ENCODE results near the gene COL1A1. TPM values are rescaled to one million over a fixed set of nuclear protein-coding genes. Genes with fewer than 3 reads are reported as not detected.

The COL1A1 gene
- total RNA-seq, 1 experiment from 2014 or later: 431 TPM

DNA sequence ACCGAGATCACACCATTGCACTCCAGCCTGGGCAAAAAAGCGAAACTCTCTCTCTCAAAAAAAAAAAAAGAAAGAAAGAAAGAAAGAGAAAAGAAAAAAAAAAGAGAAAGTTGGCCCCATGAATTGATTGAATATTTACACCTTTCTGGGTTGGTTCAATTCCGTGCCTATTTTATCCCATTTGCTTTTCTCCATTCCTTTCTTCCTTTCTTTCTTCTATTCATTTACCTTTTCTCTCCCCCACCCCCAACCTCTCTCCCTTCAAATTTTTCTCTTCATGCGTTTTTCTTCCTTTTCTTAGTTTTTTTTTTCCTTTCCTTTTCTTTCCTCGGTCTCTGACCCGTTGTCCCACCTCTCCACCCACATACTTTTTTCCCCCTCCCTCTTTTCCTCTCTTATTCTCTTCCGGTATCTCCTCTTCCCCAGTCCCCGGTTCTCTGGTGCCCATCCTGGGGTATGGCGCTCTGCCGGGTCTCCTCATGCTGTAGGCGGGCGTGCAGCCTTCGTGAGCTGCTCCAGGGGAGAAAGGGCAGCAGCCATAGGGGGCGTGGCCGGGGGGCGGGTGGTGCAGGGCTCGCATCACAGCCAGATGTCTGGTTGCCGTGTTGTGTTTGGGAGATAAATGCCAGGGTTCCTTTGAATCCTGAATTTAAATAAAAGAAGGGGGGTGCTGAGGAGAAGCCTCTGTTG is 5.3 kb upstream of the COL1A1 start:
- Histone ChIP-seq H3K36me3 (no peaks in the 10 kb centered on the region), H3K4me3 (peak overlapping the region; percentile 27; the same call in 1 of the 2 replicates), H3K27me3 (no peaks in the 10 kb centered on the region), H3K9me3 (no peaks in the 10 kb centered on the region)
- peak; percentile 86 for DNase-seq

GRCh38 chr17:50205963-50206505 is 4.6 kb upstream of the COL1A1 start:
- no peak for DNase-seq
- Histone ChIP-seq H3K27me3 (no peaks in the 10 kb centered on the region), H3K4me3 (no peak overlapping the region), H3K36me3 (peaks cover 3% of the 10 kb centered on the region), H3K9me3 (no peaks in the 10 kb centered on the region; the same call in 1 of the 2 replicates)

DNA sequence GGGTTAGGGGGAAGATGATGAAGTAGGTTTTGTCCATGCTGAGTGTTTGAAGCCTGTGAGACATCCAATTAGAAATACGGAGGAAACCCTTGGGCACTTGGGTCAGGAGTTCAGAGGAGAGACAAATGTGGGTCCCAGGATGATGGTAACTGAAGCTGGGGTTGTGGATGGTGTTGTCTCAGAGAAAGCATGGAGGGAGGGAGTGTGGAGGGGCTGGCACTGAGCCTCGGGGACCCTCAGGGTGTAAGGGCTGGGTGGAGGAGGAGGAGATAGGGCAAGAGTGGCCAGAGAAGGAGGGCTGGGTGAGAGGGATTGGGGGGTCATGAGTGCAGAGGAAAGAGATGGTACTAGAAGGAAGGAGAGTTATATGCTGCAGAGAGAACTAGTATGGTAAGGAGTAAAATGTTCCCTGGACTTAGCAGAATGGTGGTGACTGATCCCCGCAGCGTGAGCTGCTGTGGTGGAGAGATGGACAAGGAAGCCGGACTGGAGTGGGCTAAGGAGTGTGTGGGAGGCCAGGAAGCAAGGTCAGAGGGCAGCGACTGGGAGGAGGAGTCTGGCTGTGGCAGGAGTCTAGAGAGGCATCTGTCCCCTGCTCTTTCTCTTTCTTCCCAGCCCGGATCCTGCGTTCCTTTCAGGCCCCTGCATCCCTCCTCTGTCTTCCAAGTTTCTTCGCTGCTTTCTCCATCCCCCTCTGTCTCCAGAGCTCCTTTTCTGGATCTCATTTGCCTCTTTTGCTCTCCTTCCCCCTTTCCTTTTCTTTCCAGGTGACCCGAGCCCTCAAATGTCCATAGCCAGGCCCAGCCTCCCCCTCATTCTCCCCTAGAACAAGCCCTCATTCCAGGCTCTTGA is 3.9 kb upstream of the COL1A1 start:
- no peak overlapping the region for H3K4me3 ChIP-seq
- H3K27me3 ChIP-seq: no peaks in the 10 kb centered on the region
- H3K36me3 ChIP-seq: peaks cover 5% of the 10 kb centered on the region
- no peaks in the 10 kb centered on the region; the same call in 1 of the 2 replicates for H3K9me3 ChIP-seq
- no peak for DNase-seq

DNA sequence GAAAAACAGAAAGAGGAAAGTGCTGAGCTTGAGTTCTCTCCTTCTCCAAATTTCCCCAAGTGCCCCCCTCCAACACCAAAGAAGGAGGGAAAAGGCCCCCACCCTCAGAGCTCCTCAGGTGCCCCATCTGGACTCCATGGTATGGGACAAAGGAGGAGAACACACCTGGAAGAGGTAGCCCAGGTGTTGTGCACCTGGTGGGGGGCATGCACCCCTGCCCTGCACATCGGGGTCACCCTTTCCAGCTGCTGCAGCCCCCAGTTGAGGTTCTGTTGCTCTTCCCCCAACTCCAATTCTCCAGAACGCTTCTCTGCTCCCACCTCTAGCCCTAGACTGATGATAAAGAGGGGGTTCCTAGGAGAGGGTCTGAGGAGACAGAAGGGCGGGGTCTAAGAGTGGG is 3.0 kb upstream of the COL1A1 start:
- H3K4me3 ChIP-seq: no peak overlapping the region
- no peak for DNase-seq

DNA sequence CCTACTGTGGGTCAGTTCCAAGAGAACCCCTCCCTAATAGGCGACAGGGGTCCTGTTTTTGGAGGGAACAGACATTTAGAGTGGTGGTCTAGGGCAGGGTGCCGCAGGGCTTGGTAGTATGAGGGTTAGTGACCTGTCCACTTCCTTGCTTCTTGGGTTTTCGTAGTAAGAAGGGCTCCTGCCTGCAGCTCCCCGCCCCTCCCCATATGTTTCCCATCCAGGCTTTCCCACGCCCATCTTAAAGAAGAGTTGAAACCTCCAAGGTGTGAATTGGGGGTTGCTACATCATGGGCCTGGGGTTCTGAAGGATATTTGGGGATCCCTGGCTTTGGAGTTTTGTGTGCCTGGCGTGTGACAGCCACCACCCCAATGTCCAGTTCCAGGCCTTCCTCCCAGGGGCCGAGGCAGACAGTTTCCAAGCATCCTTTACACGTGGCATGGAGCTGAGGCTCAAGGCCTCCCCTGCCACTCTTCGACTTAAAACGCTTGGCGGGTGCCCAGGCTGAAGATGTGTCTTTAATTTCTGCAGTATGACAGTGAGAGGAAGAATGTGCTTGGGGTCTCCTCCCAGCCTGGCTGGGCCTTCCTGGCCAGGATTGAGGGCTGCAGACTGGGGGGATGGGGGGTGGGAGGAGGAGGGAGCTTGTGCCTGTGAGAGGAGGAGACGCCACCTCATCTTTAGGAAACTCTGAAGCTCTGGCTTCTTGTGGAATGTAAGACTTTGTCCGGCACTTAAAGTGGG is 2.3 kb upstream of the COL1A1 start:
- H3K9me3 ChIP-seq: no peaks in the 10 kb centered on the region; the same call in 1 of the 2 replicates
- H3K36me3 ChIP-seq: peaks cover 15% of the 10 kb centered on the region
- DNase-seq: no peak
- H3K4me3 ChIP-seq: no peak overlapping the region
- H3K27me3 ChIP-seq: no peaks in the 10 kb centered on the region

More for the DNA sequence above, 3.0 kb upstream of the COL1A1 start:
- H3K27me3 ChIP-seq: no peaks in the 10 kb centered on the region
- no peaks in the 10 kb centered on the region; the same call in 1 of the 2 replicates for H3K9me3 ChIP-seq
- peaks cover 8% of the 10 kb centered on the region for H3K36me3 ChIP-seq

- Histone ChIP-seq H3K27me3 (no peaks in the 10 kb centered on the region), H3K9me3 (no peaks in the 10 kb centered on the region; the same call in 1 of the 2 replicates), H3K4me3 (no peak overlapping the region), H3K36me3 (peaks cover 22% of the 10 kb centered on the region)
- DNase-seq: no peak
These were observed 1.7 kb upstream of the COL1A1 start for GRCh38 chr17:50203086-50203485.

DNA sequence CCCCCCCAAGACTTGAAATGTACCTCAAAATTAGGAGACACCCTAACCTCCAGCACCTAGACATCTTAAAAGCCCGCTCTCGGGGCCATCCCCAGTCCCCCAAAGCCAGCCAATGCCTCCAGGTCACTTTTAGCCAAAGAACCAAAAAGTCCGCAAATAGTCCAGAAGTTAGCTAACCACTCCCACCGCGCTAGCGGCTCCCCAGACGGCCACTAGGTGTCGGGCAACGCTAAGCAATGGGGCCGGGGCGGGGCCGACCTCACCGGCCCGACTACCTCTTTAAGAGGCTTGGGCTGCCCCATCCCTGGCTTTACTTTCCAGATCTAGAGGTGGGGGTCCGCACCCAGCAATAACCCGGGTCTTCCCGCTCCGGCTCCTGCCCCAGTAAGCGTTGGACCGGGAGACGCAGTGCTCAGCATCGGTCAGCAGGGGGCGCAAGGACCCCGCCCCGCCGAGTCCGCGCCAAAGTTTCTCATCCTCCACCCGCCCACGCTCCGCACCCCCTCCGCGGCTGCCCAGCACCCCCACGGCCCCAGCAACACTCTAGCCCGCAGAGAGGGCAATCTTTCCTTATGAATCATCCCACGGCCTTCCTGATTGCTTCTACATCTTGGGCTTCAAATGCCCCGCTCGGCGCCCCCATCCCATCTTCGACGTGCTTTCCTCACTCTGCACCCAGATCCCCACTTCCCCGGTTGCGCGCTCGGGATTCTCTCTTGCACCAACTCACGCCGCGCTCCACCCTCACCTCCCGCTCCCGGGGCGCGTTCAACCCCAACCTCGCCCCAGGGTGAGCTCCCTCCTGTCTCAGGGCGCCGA is 765 bp downstream of the COL1A1 start:
- Histone ChIP-seq H3K4me3 (peak overlapping the region; percentile 95), H3K27me3 (no peaks in the 10 kb centered on the region), H3K9me3 (no peaks in the 10 kb centered on the region; the same call in 1 of the 2 replicates), H3K36me3 (peaks cover 46% of the 10 kb centered on the region)
- peak; percentile 95 for DNase-seq

GRCh38 chr17:50199803-50200456 is 1.5 kb downstream of the COL1A1 start:
- Histone ChIP-seq H3K27me3 (no peaks in the 10 kb centered on the region), H3K4me3 (peak overlapping the region; percentile 95), H3K9me3 (no peaks in the 10 kb centered on the region; the same call in 1 of the 2 replicates), H3K36me3 (peaks cover 53% of the 10 kb centered on the region)
- DNase-seq: peak; percentile 98

DNA sequence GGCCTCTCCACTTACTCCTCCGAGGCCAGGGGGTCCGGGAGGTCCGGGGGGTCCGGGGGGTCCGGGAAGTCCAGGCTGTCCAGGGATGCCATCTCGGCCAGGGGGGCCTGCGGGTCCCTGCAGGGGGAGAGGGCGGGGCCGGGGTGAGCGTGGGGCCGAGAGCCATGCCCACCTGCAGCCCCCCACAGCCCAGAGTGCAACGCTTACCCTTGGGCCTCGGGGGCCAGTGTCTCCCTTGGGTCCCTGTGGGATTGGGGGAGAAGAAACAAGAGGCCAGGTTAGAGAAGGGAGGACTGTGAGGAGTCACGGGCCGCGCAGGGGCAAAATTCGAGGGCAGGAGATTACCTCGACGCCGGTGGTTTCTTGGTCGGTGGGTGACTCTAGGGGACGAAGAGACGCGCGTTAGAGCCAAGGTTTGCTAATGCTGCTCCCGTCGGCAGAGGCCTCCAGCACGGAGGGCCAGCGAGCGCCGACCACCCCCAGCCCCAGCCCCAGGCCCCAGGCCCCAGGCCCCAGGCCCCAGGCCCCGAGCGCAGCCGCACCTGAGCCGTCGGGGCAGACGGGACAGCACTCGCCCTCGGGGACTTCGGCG is 2.1 kb downstream of the COL1A1 start:
- Histone ChIP-seq H3K36me3 (peaks cover 60% of the 10 kb centered on the region), H3K27me3 (no peaks in the 10 kb centered on the region), H3K9me3 (no peaks in the 10 kb centered on the region; the same call in 1 of the 2 replicates), H3K4me3 (peak overlapping the region; percentile 95)
- no peak for DNase-seq

DNA sequence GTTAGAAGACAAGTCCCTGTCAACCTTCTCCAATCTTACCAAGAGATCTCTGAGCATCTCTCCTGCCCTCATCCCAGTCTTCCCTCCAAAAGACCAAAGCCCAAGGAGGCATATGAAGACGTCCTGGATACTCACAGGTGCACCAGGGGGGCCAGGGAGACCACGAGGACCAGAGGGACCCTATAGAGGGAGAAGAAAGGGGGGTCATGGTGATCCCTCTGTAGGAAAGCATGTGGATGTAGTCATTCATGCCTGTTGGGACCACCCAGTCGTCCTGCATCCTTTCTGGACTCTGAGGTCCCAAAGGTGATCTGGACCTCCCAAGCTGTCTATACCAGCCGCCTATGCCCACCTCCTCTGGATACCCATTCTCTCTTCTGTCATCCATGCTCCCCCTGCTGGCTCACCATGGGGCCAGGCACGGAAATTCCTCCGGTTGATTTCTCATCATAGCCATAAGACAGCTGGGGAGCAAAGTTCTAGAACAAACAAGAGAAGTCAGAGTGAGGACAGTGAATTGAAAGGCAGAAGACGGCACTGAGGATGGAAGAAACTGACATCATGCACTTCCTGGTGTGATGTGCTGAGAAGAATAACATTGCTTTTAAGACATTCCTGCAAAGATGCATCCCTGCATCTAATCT is 3.3 kb downstream of the COL1A1 start:
- Histone ChIP-seq H3K4me3 (peak overlapping the region; percentile 95), H3K27me3 (no peaks in the 10 kb centered on the region), H3K9me3 (no peaks in the 10 kb centered on the region; the same call in 1 of the 2 replicates), H3K36me3 (peaks cover 71% of the 10 kb centered on the region)
- DNase-seq: peak; percentile 56

DNA sequence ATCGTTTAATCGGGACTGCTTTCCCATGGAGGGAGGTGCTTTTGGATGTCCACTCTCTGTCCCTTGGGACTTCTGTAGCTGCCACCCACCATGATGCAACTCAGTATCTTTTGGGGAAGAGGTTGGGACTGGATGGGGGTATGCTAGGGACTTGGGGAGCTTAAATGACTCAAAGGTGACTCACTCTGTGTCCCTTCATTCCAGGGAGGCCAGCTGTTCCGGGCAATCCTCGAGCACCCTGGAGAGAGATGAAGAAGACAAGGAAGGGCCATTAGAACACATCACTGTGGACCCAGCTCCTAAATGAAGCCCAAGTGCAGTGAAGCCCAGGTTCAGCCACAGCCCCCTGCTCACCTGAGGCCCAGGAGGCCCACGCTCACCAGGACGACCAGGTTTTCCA is 4.6 kb downstream of the COL1A1 start:
- Histone ChIP-seq H3K9me3 (no peaks in the 10 kb centered on the region; the same call in 1 of the 2 replicates), H3K4me3 (no peak overlapping the region), H3K27me3 (no peaks in the 10 kb centered on the region), H3K36me3 (peaks cover 84% of the 10 kb centered on the region)
- DNase-seq: no peak

GRCh38 chr17:50196036-50196435 is 5.4 kb downstream of the COL1A1 start:
- H3K27me3 ChIP-seq: no peaks in the 10 kb centered on the region
- no peaks in the 10 kb centered on the region for H3K9me3 ChIP-seq
- peaks cover 89% of the 10 kb centered on the region for H3K36me3 ChIP-seq
- no peak overlapping the region for H3K4me3 ChIP-seq
- no peak for DNase-seq

GRCh38 chr17:50194934-50195865 is 6.2 kb downstream of the COL1A1 start:
- DNase-seq: no peak
- no peak overlapping the region for H3K4me3 ChIP-seq
- H3K9me3 ChIP-seq: no peaks in the 10 kb centered on the region
- peaks cover 96% of the 10 kb centered on the region for H3K36me3 ChIP-seq
- no peaks in the 10 kb centered on the region for H3K27me3 ChIP-seq

All from MG63 (cell line).